ENCODE data around the gene UGGT2. TPM values are rescaled to one million over a fixed set of nuclear protein-coding genes. Genes with fewer than 3 reads are reported as not detected.
A peak's percentile ranks its signal among the peaks of the same experiment; 100 is the strongest.
"Not testable (repeated sequence)": the region's sequence is repeated elsewhere in the genome, so short reads cannot be mapped to it uniquely, and the experiment has no call there.

UGGT2 gene
- polyA plus RNA-seq (2013, experiment 1 of 2; ENCODE audit: insufficient read length) = 26.2 TPM
- 30.8 TPM for polyA plus RNA-seq (2013, experiment 2 of 2; ENCODE audit: insufficient read length)

GRCh38 chr13:96053003-96053703 lies at the start of gene UGGT2:
TSS of gene UGGT2 (minus strand) at chr13:96053401. CDS start at chr13:96053312, 89 bp downstream.
- DNase-seq = peak; percentile 94

GRCh38 chr13:96100457-96101220 lies 47.4 kb upstream of the UGGT2 start:
- DNase-seq = no peak

- DNase-seq = no peak
Measured at GRCh38 chr13:96093296-96094006, 40.2 kb upstream of the UGGT2 start.

- no peak for DNase-seq
Measured at GRCh38 chr13:96091164-96092117, 38.2 kb upstream of the UGGT2 start.

- peak; percentile 12 for DNase-seq
Measured at GRCh38 chr13:96090240-96091101, 37.3 kb upstream of the UGGT2 start.

- peak; percentile 12 for DNase-seq
Measured at GRCh38 chr13:96089749-96090239, 36.6 kb upstream of the UGGT2 start, which contains the start of gene HS6ST3. TSS of gene HS6ST3 (plus strand) at chr13:96090107.

- DNase-seq = no peak
Measured at GRCh38 chr13:96089139-96089538, 35.9 kb upstream of the UGGT2 start.

- no peak for DNase-seq
Measured at GRCh38 chr13:96086736-96087135, 33.5 kb upstream of the UGGT2 start.

GRCh38 chr13:96082640-96083039 lies 29.4 kb upstream of the UGGT2 start:
- DNase-seq = no peak

- DNase-seq = no peak
Measured at GRCh38 chr13:96081888-96082287, 28.7 kb upstream of the UGGT2 start.

GRCh38 chr13:96080676-96081075 lies 27.5 kb upstream of the UGGT2 start:
- DNase-seq = no peak

GRCh38 chr13:96075953-96076543 lies 22.8 kb upstream of the UGGT2 start:
- peak; percentile 23 for DNase-seq

GRCh38 chr13:96072392-96072791 lies 19.2 kb upstream of the UGGT2 start:
- no peak for DNase-seq

- no peak for DNase-seq
Measured at GRCh38 chr13:96071504-96071903, 18.3 kb upstream of the UGGT2 start.

GRCh38 chr13:96068729-96069128 lies 15.5 kb upstream of the UGGT2 start:
- DNase-seq = no peak

- DNase-seq = no peak
Measured at GRCh38 chr13:96065849-96066248, 12.6 kb upstream of the UGGT2 start.

- peak; percentile 55 for DNase-seq
Measured at GRCh38 chr13:96052656-96053002, 572 bp downstream of the UGGT2 start.

GRCh38 chr13:96051946-96052345 lies 1.3 kb downstream of the UGGT2 start:
- DNase-seq = not testable (repeated sequence)

GRCh38 chr13:96051491-96051890 lies 1.7 kb downstream of the UGGT2 start:
- not testable (repeated sequence) for DNase-seq

GRCh38 chr13:96050955-96051354 lies 2.2 kb downstream of the UGGT2 start:
- DNase-seq = not testable (repeated sequence)
